Tibial artery (tissue), 4 donors: ENCODE results near the gene GAL3ST3.
A peak's percentile ranks its signal among the peaks of the same experiment; 100 is the strongest.
"Not testable (repeated sequence)": the region's sequence is repeated elsewhere in the genome, so short reads cannot be mapped to it uniquely, and the experiment has no call there.

Experiments used
- DNase-seq, 2 donors: peaks; one replicate each; pipeline ENCODE4 v3.0.0-alpha.2; 2019
- H3K27ac ChIP-seq, 2 donors: fragments of 200-600 bp; sonication (generic) in 1 of 2; 1 replicate in 1 of 2; 2 replicates in 1 of 2; pipeline ENCODE4 v1.5.1; 2018 to 2019; ENCODE audit warnings: mild to moderate bottlenecking in 1 of 2
- H3K27me3 ChIP-seq, 2 donors: fragments of 200-600 bp; sonication (generic) in 1 of 2; one replicate each; pipeline versions ENCODE4 v1.5.1 to v1.6.0; 2016 to 2019
- H3K36me3 ChIP-seq, 3 donors: fragments of 200-600 bp; sonication (generic) in 2 of 3; one replicate each; pipeline ENCODE4 v1.5.1; 2016 to 2019; ENCODE audit warnings: mild to moderate bottlenecking in 2 of 3
- H3K4me1 ChIP-seq, 4 donors: fragments of 200-600 bp; sonication (generic) in 2 of 4; 1 replicate in 3 of 4; 2 replicates in 1 of 4; pipeline ENCODE4 v1.5.1; 2016 to 2019
- H3K4me3 ChIP-seq, 2 donors: fragments of 200-600 bp; sonication (generic) in 1 of 2; 1 replicate in 1 of 2; 2 replicates in 1 of 2; pipeline ENCODE4 v1.5.1; 2018 to 2019; ENCODE audit warnings: mild to moderate bottlenecking in 2 of 2
- H3K9me3 ChIP-seq, 3 donors: fragments of 200-600 bp; sonication (generic) in 1 of 3; one replicate each; pipeline ENCODE4 v1.5.1; 2016 to 2019
- CTCF ChIP-seq, 2 experiments: fragments of 200-600 bp in 1 of 2; fragments of 450-650 bp in 1 of 2; IDR thresholded peaks; one replicate each; pipeline ENCODE4 v1.5.1; 2017 to 2019; ENCODE audit warnings: antibody characterized with exemption in 2 of 2, mild to moderate bottlenecking in 1 of 2, moderate library complexity in 1 of 2
- intact Hi-C: fragments of 100-400 bp; cut with DNase I; formaldehyde crosslinking; loops from one replicate; pipeline ENCODE4 v1.15.0; 2023; ENCODE audit warnings: low total_unique reads

GAL3ST3 gene, protein sequence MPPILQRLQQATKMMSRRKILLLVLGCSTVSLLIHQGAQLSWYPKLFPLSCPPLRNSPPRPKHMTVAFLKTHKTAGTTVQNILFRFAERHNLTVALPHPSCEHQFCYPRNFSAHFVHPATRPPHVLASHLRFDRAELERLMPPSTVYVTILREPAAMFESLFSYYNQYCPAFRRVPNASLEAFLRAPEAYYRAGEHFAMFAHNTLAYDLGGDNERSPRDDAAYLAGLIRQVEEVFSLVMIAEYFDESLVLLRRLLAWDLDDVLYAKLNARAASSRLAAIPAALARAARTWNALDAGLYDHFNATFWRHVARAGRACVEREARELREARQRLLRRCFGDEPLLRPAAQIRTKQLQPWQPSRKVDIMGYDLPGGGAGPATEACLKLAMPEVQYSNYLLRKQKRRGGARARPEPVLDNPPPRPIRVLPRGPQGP

DNA sequence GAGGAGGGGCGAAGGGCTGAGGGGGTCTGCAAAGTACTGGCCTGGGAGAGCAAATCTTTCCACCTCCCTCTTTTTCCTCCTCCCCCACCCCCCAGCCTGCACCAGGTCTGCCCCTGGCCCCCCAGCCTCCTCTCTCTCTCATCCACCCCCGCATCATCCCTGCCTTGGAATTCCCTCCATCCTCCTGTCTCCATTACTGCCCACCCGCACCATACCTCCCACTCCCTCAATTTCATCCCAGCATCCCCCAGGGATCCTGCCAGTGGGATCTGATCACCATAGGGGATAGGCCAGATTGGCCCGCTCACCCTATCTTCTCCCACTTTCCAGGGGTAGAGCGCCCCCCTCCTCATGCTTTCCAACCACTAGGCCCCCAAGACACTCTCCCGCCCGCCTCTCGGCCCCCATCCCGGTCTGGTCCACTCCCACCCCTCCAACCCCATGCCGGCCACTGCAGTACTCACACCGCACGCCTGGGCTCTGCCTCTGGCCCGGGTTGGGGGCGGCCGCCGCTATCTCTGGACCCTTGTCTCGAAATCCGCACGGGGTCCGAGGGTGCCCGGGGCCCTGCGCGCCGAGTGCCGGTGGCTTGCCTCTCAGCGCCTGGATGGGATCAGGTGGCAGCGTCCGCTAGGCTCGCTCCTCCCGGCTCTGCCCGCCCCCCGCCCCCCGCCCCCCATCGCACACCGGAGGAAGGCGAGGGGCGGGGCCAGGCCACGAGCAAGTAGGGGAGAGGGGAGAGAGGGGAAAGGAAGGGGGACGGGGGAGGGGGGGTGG, at the start of gene GAL3ST3:
Gene GAL3ST3, minus strand, starts transcription at position 615 of the 777 bp plus-strand sequence. CDS start 3,746 bp downstream, outside the sequence.
- H3K9me3 ChIP-seq, result no peaks in the 10 kb centered on the region
- no peak for TF ChIP-seq CTCF (IDR thresholded peaks at IDR 0.05)
- intact Hi-C loops, result no loop called here
- H3K27ac ChIP-seq, result no peak within 1 kb of the TSS
- peaks cover 0 to 11% of the 10 kb centered on the region in 2 donors for H3K27me3 ChIP-seq
- no peaks in the 10 kb centered on the region for H3K36me3 ChIP-seq
- no peak for DNase-seq
- peaks cover 0 to 43% (median 36%) of the 10 kb centered on the region in 4 donors for H3K4me1 ChIP-seq
- H3K4me3 ChIP-seq, result peak within 1 kb of the TSS in 1 of 2 donors; percentile 25

GRCh38 chr11:66092125-66092524, 43.2 kb upstream of the GAL3ST3 start:
- H3K4me1 ChIP-seq, H3K27me3 ChIP-seq, H3K27ac ChIP-seq, intact Hi-C loops, H3K9me3 ChIP-seq, DNase-seq, H3K36me3 ChIP-seq, H3K4me3 ChIP-seq: not testable (repeated sequence)

GRCh38 chr11:66090288-66090687, 41.3 kb upstream of the GAL3ST3 start:
- no peak for DNase-seq
- intact Hi-C loops, result no loop called here
- Histone ChIP-seq H3K9me3 (no peaks in the 10 kb centered on the region), H3K4me1 (peaks cover 0 to 5% (median 3%) of the 10 kb centered on the region in 4 donors), H3K27ac (no peak overlapping the region), H3K36me3 (no peaks in the 10 kb centered on the region), H3K27me3 (no peaks in the 10 kb centered on the region), H3K4me3 (no peak overlapping the region)
- no peak for TF ChIP-seq CTCF (IDR thresholded peaks at IDR 0.05)

DNA sequence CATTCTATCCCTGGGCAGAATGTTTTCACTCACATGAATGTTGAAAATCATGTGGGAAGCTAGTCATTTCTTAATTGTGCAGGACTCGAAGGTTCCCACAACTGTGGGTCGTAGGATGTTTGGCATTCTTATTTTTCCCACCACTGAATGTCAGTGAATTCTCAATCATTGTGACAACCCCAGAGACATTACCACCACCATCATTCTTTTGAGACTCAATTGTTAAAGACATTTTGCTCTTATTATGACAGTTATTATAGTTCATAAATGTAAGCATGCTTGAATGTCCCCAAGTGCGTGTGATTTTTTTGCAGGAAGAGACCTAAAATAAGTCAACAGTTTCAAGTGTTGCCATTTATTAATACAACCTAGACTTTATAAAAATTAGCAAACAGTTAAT, 40.1 kb upstream of the GAL3ST3 start:
- H3K36me3 ChIP-seq, result no peaks in the 10 kb centered on the region
- intact Hi-C loops, result no loop called here
- no peak for TF ChIP-seq CTCF (IDR thresholded peaks at IDR 0.05)
- no peak overlapping the region for H3K4me3 ChIP-seq
- H3K27ac ChIP-seq, result no peak overlapping the region
- no peak for DNase-seq
- peaks cover 0 to 18% (median 12%) of the 10 kb centered on the region in 4 donors for H3K4me1 ChIP-seq
- no peaks in the 10 kb centered on the region for H3K27me3 ChIP-seq
- H3K9me3 ChIP-seq, result no peaks in the 10 kb centered on the region

GRCh38 chr11:66087148-66087908, 38.4 kb upstream of the GAL3ST3 start:
- Histone ChIP-seq H3K27ac (no peak overlapping the region), H3K9me3 (no peaks in the 10 kb centered on the region), H3K36me3 (no peaks in the 10 kb centered on the region), H3K27me3 (no peaks in the 10 kb centered on the region), H3K4me1 (peaks cover 0 to 35% (median 25%) of the 10 kb centered on the region in 4 donors), H3K4me3 (no peak overlapping the region)
- no peak for DNase-seq
- TF ChIP-seq CTCF (IDR thresholded peaks at IDR 0.05), result no peak
- intact Hi-C loops, result no loop called here
